Measurements from ENCODE around the gene MKLN1.

The MKLN1 gene

DNA sequence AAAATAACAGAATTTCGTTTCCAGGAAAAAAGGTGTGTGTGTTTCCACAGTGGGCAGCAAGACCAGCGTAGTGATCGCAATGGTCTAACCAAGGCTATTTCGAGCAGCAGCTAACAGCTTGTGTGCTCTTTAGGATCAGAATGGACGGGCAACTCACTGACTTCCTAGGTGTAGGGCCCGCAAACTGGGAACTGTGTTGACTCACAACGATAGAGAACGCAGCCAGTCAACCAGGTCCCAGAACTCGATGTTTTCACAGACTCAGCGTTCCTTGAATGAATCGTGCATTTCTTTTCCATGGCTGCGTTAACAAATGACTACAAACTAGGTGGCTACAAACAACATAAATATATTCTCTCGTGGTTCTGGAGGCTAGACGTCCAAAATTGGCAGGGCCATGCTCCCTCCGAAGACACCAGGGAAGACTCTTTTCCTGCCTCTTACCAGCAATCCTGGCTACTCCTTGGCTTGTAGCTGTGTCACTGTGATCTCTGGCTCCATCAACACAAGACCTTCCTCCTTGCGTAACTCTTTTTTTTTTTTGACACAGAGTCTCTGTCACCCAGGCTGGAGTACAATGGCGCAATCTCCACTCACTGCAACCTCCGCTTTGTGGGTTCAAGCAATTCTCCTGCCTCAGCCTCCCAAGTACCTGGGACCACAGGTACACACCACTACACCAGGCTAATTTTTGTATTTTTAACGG is 189.7 kb downstream of the MKLN1 start:
- H3K4me1 ChIP-seq (ENCODE audit: control insufficient read depth, insufficient read depth, low read length, unreplicated experiment): peaks cover 4% of the 10 kb centered on the region
- no peaks in the 10 kb centered on the region for H3K27me3 ChIP-seq (ENCODE audit: insufficient read depth, low read length)
- H3K4me3 ChIP-seq (ENCODE audit: low read depth, low read length): no peak overlapping the region
- H3K27ac ChIP-seq (ENCODE audit: low read depth, low read length): no peak overlapping the region
- H3K36me3 ChIP-seq (ENCODE audit: insufficient read depth, low read length): no peaks in the 10 kb centered on the region
- no peaks in the 10 kb centered on the region for H3K79me2 ChIP-seq (ENCODE audit: control insufficient read depth, insufficient read depth, low read length, unreplicated experiment)
- H2AFZ ChIP-seq (ENCODE audit: low read length, unreplicated experiment): no peak overlapping the region

- H3K27ac ChIP-seq (ENCODE audit: low read depth, low read length): no peak overlapping the region
- H3K4me3 ChIP-seq (ENCODE audit: low read depth, low read length): no peak overlapping the region
- H3K36me3 ChIP-seq (ENCODE audit: insufficient read depth, low read length): no peaks in the 10 kb centered on the region
- H3K4me1 ChIP-seq (ENCODE audit: control insufficient read depth, insufficient read depth, low read length, unreplicated experiment): peaks cover 5% of the 10 kb centered on the region
- H3K27me3 ChIP-seq (ENCODE audit: insufficient read depth, low read length): no peaks in the 10 kb centered on the region
- no peak overlapping the region for H2AFZ ChIP-seq (ENCODE audit: low read length, unreplicated experiment)
- no peaks in the 10 kb centered on the region for H3K79me2 ChIP-seq (ENCODE audit: control insufficient read depth, insufficient read depth, low read length, unreplicated experiment)
Measured at GRCh38 chr7:131518626-131519025, 190.9 kb downstream of the MKLN1 start.

GRCh38 chr7:131521651-131522163 is 194.0 kb downstream of the MKLN1 start:
- Histone ChIP-seq H3K4me1 (ENCODE audit: control insufficient read depth, insufficient read depth, low read length, unreplicated experiment) (peaks cover 9% of the 10 kb centered on the region), H3K36me3 (ENCODE audit: insufficient read depth, low read length) (no peaks in the 10 kb centered on the region), H3K4me3 (ENCODE audit: low read depth, low read length) (no peak overlapping the region), H3K27me3 (ENCODE audit: insufficient read depth, low read length) (no peaks in the 10 kb centered on the region), H3K79me2 (ENCODE audit: control insufficient read depth, insufficient read depth, low read length, unreplicated experiment) (no peaks in the 10 kb centered on the region), H2AFZ (ENCODE audit: low read length, unreplicated experiment) (no peak overlapping the region), H3K27ac (ENCODE audit: low read depth, low read length) (no peak overlapping the region)

DNA sequence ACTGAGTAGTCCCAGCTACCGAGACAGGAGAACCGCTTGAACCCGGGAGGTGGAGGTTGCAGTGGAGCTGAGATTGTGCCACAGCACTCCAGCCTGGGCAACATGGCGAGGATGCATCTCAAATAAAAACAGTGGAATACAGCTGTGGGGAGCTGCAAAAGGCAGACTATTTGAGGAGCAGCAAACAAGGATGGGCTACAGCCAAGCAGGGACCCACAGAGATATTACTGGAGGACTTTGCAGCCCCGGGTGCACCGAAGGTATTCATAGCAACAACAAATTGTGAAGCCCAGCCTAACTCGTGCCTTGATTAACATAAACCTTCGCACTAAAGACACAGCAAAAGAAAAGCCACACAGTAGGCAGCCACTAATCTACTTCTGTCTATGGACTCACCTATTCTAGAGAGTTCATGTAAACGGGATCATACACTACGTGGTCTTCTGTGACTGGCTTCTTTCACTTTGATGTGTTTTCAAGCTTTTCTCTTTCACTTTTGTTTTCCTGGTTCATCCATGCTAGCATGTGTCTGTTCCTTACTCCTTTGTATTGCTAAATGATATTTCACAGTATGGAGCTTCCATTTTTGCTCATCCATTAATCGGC is 194.8 kb downstream of the MKLN1 start:
- no peaks in the 10 kb centered on the region for H3K36me3 ChIP-seq (ENCODE audit: insufficient read depth, low read length)
- peaks cover 9% of the 10 kb centered on the region for H3K4me1 ChIP-seq (ENCODE audit: control insufficient read depth, insufficient read depth, low read length, unreplicated experiment)
- H3K4me3 ChIP-seq (ENCODE audit: low read depth, low read length): peak overlapping the region; percentile 74
- no peaks in the 10 kb centered on the region for H3K27me3 ChIP-seq (ENCODE audit: insufficient read depth, low read length)
- H2AFZ ChIP-seq (ENCODE audit: low read length, unreplicated experiment): peak overlapping the region; percentile 78
- no peaks in the 10 kb centered on the region for H3K79me2 ChIP-seq (ENCODE audit: control insufficient read depth, insufficient read depth, low read length, unreplicated experiment)
- peak overlapping the region; percentile 5; the same call in 1 of the 2 replicates for H3K27ac ChIP-seq (ENCODE audit: low read depth, low read length)

GRCh38 chr7:131524115-131524514 is 196.4 kb downstream of the MKLN1 start:
- no peak overlapping the region for H3K27ac ChIP-seq (ENCODE audit: low read depth, low read length)
- no peaks in the 10 kb centered on the region for H3K27me3 ChIP-seq (ENCODE audit: insufficient read depth, low read length)
- H3K79me2 ChIP-seq (ENCODE audit: control insufficient read depth, insufficient read depth, low read length, unreplicated experiment): no peaks in the 10 kb centered on the region
- H3K36me3 ChIP-seq (ENCODE audit: insufficient read depth, low read length): no peaks in the 10 kb centered on the region
- no peak overlapping the region for H3K4me3 ChIP-seq (ENCODE audit: low read depth, low read length)
- no peak overlapping the region for H2AFZ ChIP-seq (ENCODE audit: low read length, unreplicated experiment)
- H3K4me1 ChIP-seq (ENCODE audit: control insufficient read depth, insufficient read depth, low read length, unreplicated experiment): peaks cover 9% of the 10 kb centered on the region

DNA sequence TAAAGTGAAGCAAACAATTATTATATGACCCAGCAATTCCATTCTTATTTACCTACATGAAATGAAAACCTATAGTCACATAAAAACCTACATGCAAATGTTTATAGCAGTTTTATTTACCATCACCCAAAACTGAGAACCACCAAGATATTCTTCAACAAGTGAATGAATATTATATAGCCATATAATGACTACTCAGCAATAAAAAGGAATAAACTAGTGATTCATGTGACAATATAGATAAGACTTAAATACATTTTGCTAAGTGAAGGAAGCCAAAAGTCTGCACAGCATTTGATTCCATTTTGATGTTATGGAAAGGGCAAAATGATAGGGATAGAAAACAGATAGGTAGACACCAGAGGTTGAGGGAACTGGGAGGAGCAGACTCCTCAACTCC is 197.0 kb downstream of the MKLN1 start:
- H3K27me3 ChIP-seq (ENCODE audit: insufficient read depth, low read length): no peaks in the 10 kb centered on the region
- no peaks in the 10 kb centered on the region for H3K36me3 ChIP-seq (ENCODE audit: insufficient read depth, low read length)
- H2AFZ ChIP-seq (ENCODE audit: low read length, unreplicated experiment): no peak overlapping the region
- no peak overlapping the region for H3K27ac ChIP-seq (ENCODE audit: low read depth, low read length)
- H3K4me3 ChIP-seq (ENCODE audit: low read depth, low read length): no peak overlapping the region
- H3K4me1 ChIP-seq (ENCODE audit: control insufficient read depth, insufficient read depth, low read length, unreplicated experiment): peaks cover 9% of the 10 kb centered on the region
- no peaks in the 10 kb centered on the region for H3K79me2 ChIP-seq (ENCODE audit: control insufficient read depth, insufficient read depth, low read length, unreplicated experiment)

DNA sequence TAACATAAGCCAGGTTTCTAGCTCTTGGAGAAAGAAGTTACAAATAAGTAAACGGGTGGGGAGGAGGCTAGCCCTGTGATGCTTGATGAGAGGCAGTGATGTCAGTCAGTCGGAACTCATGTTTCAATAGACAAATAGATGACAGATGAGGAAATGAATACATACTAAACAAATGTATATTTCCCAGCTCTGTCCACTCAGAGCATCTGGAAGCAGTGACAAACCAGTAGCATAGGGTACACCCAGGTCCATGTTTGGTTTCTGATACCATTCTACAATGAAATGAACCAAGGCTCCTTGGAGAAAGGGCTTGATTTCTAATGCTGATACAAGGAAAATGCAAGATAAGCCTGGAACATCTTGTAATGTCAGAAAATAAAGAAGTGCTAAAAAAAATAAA is 198.1 kb downstream of the MKLN1 start:
- Histone ChIP-seq H3K4me3 (ENCODE audit: low read depth, low read length) (no peak overlapping the region), H3K27ac (ENCODE audit: low read depth, low read length) (no peak overlapping the region), H3K36me3 (ENCODE audit: insufficient read depth, low read length) (no peaks in the 10 kb centered on the region), H3K4me1 (ENCODE audit: control insufficient read depth, insufficient read depth, low read length, unreplicated experiment) (peaks cover 9% of the 10 kb centered on the region), H2AFZ (ENCODE audit: low read length, unreplicated experiment) (peak overlapping the region; percentile 50), H3K27me3 (ENCODE audit: insufficient read depth, low read length) (no peaks in the 10 kb centered on the region), H3K79me2 (ENCODE audit: control insufficient read depth, insufficient read depth, low read length, unreplicated experiment) (no peaks in the 10 kb centered on the region)

- Histone ChIP-seq H2AFZ (ENCODE audit: low read length, unreplicated experiment) (no peak overlapping the region), H3K79me2 (ENCODE audit: control insufficient read depth, insufficient read depth, low read length, unreplicated experiment) (no peaks in the 10 kb centered on the region), H3K36me3 (ENCODE audit: insufficient read depth, low read length) (no peaks in the 10 kb centered on the region), H3K27me3 (ENCODE audit: insufficient read depth, low read length) (no peaks in the 10 kb centered on the region), H3K4me3 (ENCODE audit: low read depth, low read length) (no peak overlapping the region), H3K4me1 (ENCODE audit: control insufficient read depth, insufficient read depth, low read length, unreplicated experiment) (peaks cover 9% of the 10 kb centered on the region), H3K27ac (ENCODE audit: low read depth, low read length) (no peak overlapping the region)
Measured at GRCh38 chr7:131527456-131527855, 199.8 kb downstream of the MKLN1 start.

GRCh38 chr7:131529179-131529578 is 201.5 kb downstream of the MKLN1 start:
- Histone ChIP-seq H3K27ac (ENCODE audit: low read depth, low read length) (no peak overlapping the region), H3K27me3 (ENCODE audit: insufficient read depth, low read length) (no peaks in the 10 kb centered on the region), H3K79me2 (ENCODE audit: control insufficient read depth, insufficient read depth, low read length, unreplicated experiment) (no peaks in the 10 kb centered on the region), H3K4me1 (ENCODE audit: control insufficient read depth, insufficient read depth, low read length, unreplicated experiment) (peaks cover 3% of the 10 kb centered on the region), H3K4me3 (ENCODE audit: low read depth, low read length) (no peak overlapping the region), H2AFZ (ENCODE audit: low read length, unreplicated experiment) (no peak overlapping the region), H3K36me3 (ENCODE audit: insufficient read depth, low read length) (no peaks in the 10 kb centered on the region)

- Histone ChIP-seq H3K4me1 (ENCODE audit: control insufficient read depth, insufficient read depth, low read length, unreplicated experiment) (peaks cover 3% of the 10 kb centered on the region), H3K4me3 (ENCODE audit: low read depth, low read length) (no peak overlapping the region), H3K36me3 (ENCODE audit: insufficient read depth, low read length) (no peaks in the 10 kb centered on the region), H3K27ac (ENCODE audit: low read depth, low read length) (no peak overlapping the region), H3K79me2 (ENCODE audit: control insufficient read depth, insufficient read depth, low read length, unreplicated experiment) (no peaks in the 10 kb centered on the region), H3K27me3 (ENCODE audit: insufficient read depth, low read length) (no peaks in the 10 kb centered on the region), H2AFZ (ENCODE audit: low read length, unreplicated experiment) (no peak overlapping the region)
Measured at GRCh38 chr7:131529617-131530016, 201.9 kb downstream of the MKLN1 start.

GRCh38 chr7:131530137-131530536 is 202.5 kb downstream of the MKLN1 start:
- no peak overlapping the region for H3K27ac ChIP-seq (ENCODE audit: low read depth, low read length)
- peaks cover 3% of the 10 kb centered on the region for H3K4me1 ChIP-seq (ENCODE audit: control insufficient read depth, insufficient read depth, low read length, unreplicated experiment)
- no peaks in the 10 kb centered on the region for H3K79me2 ChIP-seq (ENCODE audit: control insufficient read depth, insufficient read depth, low read length, unreplicated experiment)
- no peak overlapping the region for H2AFZ ChIP-seq (ENCODE audit: low read length, unreplicated experiment)
- no peaks in the 10 kb centered on the region for H3K36me3 ChIP-seq (ENCODE audit: insufficient read depth, low read length)
- H3K27me3 ChIP-seq (ENCODE audit: insufficient read depth, low read length): no peaks in the 10 kb centered on the region
- no peak overlapping the region for H3K4me3 ChIP-seq (ENCODE audit: low read depth, low read length)

Measured in ACC112 (cell line).